G401.6 (cell line): ENCODE data around the gene CD2AP.
A peak's percentile ranks its signal among the peaks of the same experiment; 100 is the strongest.

ENCODE experiments used
- FAIRE-seq: peaks from 2 replicates; lab custom pipeline; 2012; peaks lifted over from hg19 to GRCh38; lab: Jason Lieb, UNC

The CD2AP gene

GRCh38 chr6:47567586-47567985, 90.0 kb downstream of the CD2AP start:
- no peak for FAIRE-seq

- no peak for FAIRE-seq
Observed at GRCh38 chr6:47571488-47571887, 93.9 kb downstream of the CD2AP start.

GRCh38 chr6:47573109-47573508, 95.5 kb downstream of the CD2AP start:
- FAIRE-seq = no peak

GRCh38 chr6:47574789-47575188, 97.2 kb downstream of the CD2AP start:
- no peak for FAIRE-seq

- no peak for FAIRE-seq
Observed at GRCh38 chr6:47579040-47579439, 101.5 kb downstream of the CD2AP start.

GRCh38 chr6:47581591-47581990, 104.0 kb downstream of the CD2AP start:
- FAIRE-seq = no peak

- no peak for FAIRE-seq
Observed at GRCh38 chr6:47587493-47587892, 109.9 kb downstream of the CD2AP start.

- no peak for FAIRE-seq
Observed at GRCh38 chr6:47592131-47592840, 114.7 kb downstream of the CD2AP start.

GRCh38 chr6:47593979-47594378, 116.4 kb downstream of the CD2AP start:
- no peak for FAIRE-seq

- FAIRE-seq = no peak
Observed at GRCh38 chr6:47595785-47596184, 118.2 kb downstream of the CD2AP start.

GRCh38 chr6:47598367-47598766, 120.8 kb downstream of the CD2AP start:
- no peak for FAIRE-seq

- no peak for FAIRE-seq
Observed at GRCh38 chr6:47599512-47599911, 121.9 kb downstream of the CD2AP start.

GRCh38 chr6:47603227-47603626, 125.6 kb downstream of the CD2AP start:
- no peak for FAIRE-seq

- FAIRE-seq = no peak
Observed at GRCh38 chr6:47603995-47604394, 126.4 kb downstream of the CD2AP start.

GRCh38 chr6:47621838-47622449, 144.4 kb downstream of the CD2AP start:
- FAIRE-seq = no peak

- no peak for FAIRE-seq
Observed at GRCh38 chr6:47626782-47627181, 149.2 kb downstream of the CD2AP start.

- no peak for FAIRE-seq
Observed at GRCh38 chr6:47628448-47629272, 151.1 kb downstream of the CD2AP start.

- FAIRE-seq = no peak
Observed at GRCh38 chr6:47629954-47630353, 152.4 kb downstream of the CD2AP start.

- FAIRE-seq = no peak
Observed at GRCh38 chr6:47630587-47630986, 153.0 kb downstream of the CD2AP start.

- FAIRE-seq = peak; percentile 51
Observed at GRCh38 chr6:47631269-47631772, 153.7 kb downstream of the CD2AP start.

GRCh38 chr6:47631797-47632196, 154.2 kb downstream of the CD2AP start:
- FAIRE-seq = no peak

GRCh38 chr6:47633141-47633540, 155.6 kb downstream of the CD2AP start:
- no peak for FAIRE-seq
